Jurkat, Clone E6-1 (cell line): ENCODE measurements around the gene BPTF.

Experiments used
- DNase-seq: peaks from one replicate; pipeline ENCODE4 v3.0.0-alpha.2; 2011; ENCODE audit warnings: low read depth, low spot score
- H3K4me3 ChIP-seq: 2 replicates; pipeline ENCODE4 v1.5.1; 2011; ENCODE audit warnings: mild to moderate bottlenecking, low read length, control low read depth, moderate library complexity

The BPTF gene

GRCh38 chr17:68029512-68030215 lies 204.4 kb downstream of the BPTF start:
- H3K4me3 ChIP-seq, result no peak overlapping the region
- DNase-seq, result no peak
